K562 (cell line): ENCODE measurements around the gene PDE4D. TPM values are rescaled to one million over a fixed set of nuclear protein-coding genes. Genes with fewer than 3 reads are reported as not detected.

Experiments
- COPS2 ChIP-seq: fragments of 450-650 bp; conservative IDR thresholded peaks from 2 replicates; pipeline ENCODE4 v1.6.1; 2016; ENCODE audit warnings: mild to moderate bottlenecking, moderate library complexity
- FOXJ2 ChIP-seq: fragments of 200-800 bp; sonication (Bioruptor generic); IDR thresholded peaks from 2 replicates; pipeline ENCODE4 v1.6.1; 2016; ENCODE audit warnings: missing genetic modification characterization, missing compliant biosample characterization
- FOXK2 ChIP-seq, 2 experiments: fragments of 450-650 bp; IDR thresholded peaks in 1 of 2; conservative IDR thresholded peaks in 1 of 2; 2 replicates each; pipeline ENCODE4 v1.6.1; 2016; ENCODE audit warnings: low read depth in 2 of 2, mild to moderate bottlenecking in 1 of 2
- PML ChIP-seq: IDR thresholded peaks from 2 replicates; pipeline ENCODE4 v1.6.1; 2012; ENCODE audit warnings: low read length, inconsistent platforms
- SMC3 ChIP-seq: conservative IDR thresholded peaks from 2 replicates; pipeline ENCODE4 v1.6.1; 2011; ENCODE audit warnings: low read depth, low read length, improper control_type of control experiment; ENCODE audit not compliant: insufficient read depth
- ZNF274 ChIP-seq: IDR thresholded peaks from 2 replicates; pipeline ENCODE4 v1.6.1; 2011; ENCODE audit warnings: low read depth, mild to moderate bottlenecking, low read length, moderate library complexity, borderline replicate concordance
- ZNF384 ChIP-seq: IDR thresholded peaks from 2 replicates; pipeline ENCODE4 v1.6.1; 2012; ENCODE audit warnings: low read depth, low read length, improper control_type of control experiment
- ZNF76 ChIP-seq: fragments of 250-450 bp; sonication (Bioruptor Pico); IDR thresholded peaks from 2 replicates; pipeline ENCODE4 v1.4.0; 2020; ENCODE audit warnings: mild to moderate bottlenecking, moderate library complexity, borderline replicate concordance
- polyA plus RNA-seq, 8 experiments: library from polyadenylated mRNA; depleted of rRNA in 4 of 8; stranded (reverse) in 5 of 8; unstranded in 3 of 8; fragments of >200 nt; fragmentation: Nextera tagmentation in 2 of 8; fragmentation: Illumina TruSeq in 1 of 8; extraction: Ambion mirVana in 2 of 8; extraction: Trizol in 1 of 8; gene quantifications; 2 replicates each; pipeline versions ENCODE4 v1.2.1 to v1.2.3, GENCODE V29; 2011 to 2014; ENCODE audit warnings: inconsistent platforms in 1 of 8, missing spikeins in 1 of 8
- total RNA-seq, 7 experiments: library from RNA; depleted of rRNA in 6 of 7; stranded (reverse); fragments of >200 nt in 6 of 7; fragmentation: Illumina TruSeq in 2 of 7; extraction: Trizol in 2 of 7; gene quantifications; 2 replicates each; pipeline versions ENCODE4 v1.2.1 to v1.2.3, GENCODE V29; 2011 to 2021; ENCODE audit warnings: low replicate concordance in 1 of 7
- TF ChIP-seq, protein P1 (sequence below), 2 experiments: fragments of 450-650 bp in 1 of 2; sonication (generic) in 1 of 2; formaldehyde crosslinking in 1 of 2; IDR thresholded peaks; 2 replicates each; pipeline versions ENCODE4 v1.7.1 to v1.9.0; 2016 to 2022; ENCODE audit warnings: inconsistent platforms in 1 of 2, mild to moderate bottlenecking in 1 of 2, missing genetic modification reagents in 1 of 2
- TF ChIP-seq, protein P2 (sequence below): fragments of 250-450 bp; sonication (Bioruptor Pico); IDR thresholded peaks from 2 replicates; pipeline ENCODE4 v1.6.1; 2021; ENCODE audit warnings: mild to moderate bottlenecking
- TF ChIP-seq, protein P3 (sequence below): fragments of 450-650 bp; IDR thresholded peaks from 2 replicates; pipeline ENCODE4 v1.6.1; 2016; ENCODE audit warnings: mild to moderate bottlenecking
- TF ChIP-seq, protein P4 (sequence below), 3 experiments: IDR thresholded peaks in 2 of 3; conservative IDR thresholded peaks in 1 of 3; 2 replicates each; pipeline ENCODE4 v1.5.1; 2011 to 2012; ENCODE audit warnings: low read length in 3 of 3, mild to moderate bottlenecking in 3 of 3, control low read depth in 2 of 3, improper control_type of control experiment in 1 of 3, inconsistent platforms in 1 of 3, low read depth in 1 of 3, mixed read lengths in 1 of 3, moderate library complexity in 1 of 3; ENCODE audit not compliant: insufficient read depth in 2 of 3

The PDE4D gene
- total and polyA plus RNA-seq, 9 of the 15 experiments (the other 6 are each of a cell fraction or from before 2014, with no cell fraction given), result 0.04 to 0.46 (median 0.13) TPM

DNA sequence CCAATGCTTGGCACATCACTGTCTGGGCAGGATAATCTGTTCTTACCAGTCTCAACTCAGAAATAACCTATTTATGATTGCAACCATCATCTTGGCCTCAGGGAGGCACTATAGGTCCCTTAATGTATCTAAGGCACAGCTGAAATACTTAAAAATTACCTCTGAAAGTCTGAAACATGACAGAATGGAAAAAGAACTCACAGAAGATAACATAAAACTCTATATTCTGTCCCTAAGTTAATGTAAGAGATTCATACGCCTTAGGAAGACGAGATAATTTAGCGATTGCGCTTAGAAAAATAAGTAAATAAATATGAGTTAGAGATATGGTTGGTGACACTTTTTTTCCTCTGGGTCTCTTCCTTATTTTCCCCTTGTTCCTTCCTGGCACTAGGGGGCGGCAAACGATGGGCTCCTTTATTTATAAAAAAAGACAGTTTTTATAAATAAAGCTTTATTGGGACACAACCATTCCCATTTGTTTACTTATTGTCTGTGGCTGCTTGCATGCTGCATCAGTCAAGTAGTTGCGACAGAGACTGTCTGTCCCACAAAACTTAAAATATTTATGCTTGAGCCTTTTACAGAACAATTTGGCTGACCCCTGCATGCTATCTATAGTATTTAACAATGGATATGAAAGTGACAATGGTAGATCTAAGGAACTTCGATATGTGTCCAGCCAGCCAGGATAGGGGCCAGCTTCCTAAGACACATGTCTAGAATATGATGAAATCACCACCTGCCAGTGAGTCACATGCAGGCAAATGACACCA lies 79.6 kb downstream of the PDE4D start (continued):
- TF ChIP-seq, protein P1, sequence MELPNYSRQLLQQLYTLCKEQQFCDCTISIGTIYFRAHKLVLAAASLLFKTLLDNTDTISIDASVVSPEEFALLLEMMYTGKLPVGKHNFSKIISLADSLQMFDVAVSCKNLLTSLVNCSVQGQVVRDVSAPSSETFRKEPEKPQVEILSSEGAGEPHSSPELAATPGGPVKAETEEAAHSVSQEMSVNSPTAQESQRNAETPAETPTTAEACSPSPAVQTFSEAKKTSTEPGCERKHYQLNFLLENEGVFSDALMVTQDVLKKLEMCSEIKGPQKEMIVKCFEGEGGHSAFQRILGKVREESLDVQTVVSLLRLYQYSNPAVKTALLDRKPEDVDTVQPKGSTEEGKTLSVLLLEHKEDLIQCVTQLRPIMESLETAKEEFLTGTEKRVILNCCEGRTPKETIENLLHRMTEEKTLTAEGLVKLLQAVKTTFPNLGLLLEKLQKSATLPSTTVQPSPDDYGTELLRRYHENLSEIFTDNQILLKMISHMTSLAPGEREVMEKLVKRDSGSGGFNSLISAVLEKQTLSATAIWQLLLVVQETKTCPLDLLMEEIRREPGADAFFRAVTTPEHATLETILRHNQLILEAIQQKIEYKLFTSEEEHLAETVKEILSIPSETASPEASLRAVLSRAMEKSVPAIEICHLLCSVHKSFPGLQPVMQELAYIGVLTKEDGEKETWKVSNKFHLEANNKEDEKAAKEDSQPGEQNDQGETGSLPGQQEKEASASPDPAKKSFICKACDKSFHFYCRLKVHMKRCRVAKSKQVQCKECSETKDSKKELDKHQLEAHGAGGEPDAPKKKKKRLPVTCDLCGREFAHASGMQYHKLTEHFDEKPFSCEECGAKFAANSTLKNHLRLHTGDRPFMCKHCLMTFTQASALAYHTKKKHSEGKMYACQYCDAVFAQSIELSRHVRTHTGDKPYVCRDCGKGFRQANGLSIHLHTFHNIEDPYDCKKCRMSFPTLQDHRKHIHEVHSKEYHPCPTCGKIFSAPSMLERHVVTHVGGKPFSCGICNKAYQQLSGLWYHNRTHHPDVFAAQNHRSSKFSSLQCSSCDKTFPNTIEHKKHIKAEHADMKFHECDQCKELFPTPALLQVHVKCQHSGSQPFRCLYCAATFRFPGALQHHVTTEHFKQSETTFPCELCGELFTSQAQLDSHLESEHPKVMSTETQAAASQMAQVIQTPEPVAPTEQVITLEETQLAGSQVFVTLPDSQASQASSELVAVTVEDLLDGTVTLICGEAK (IDR thresholded peaks at IDR 0.05), result peak; percentile 98
- TF ChIP-seq, protein P1 (CRISPR knock-in tag; IDR thresholded peaks at IDR 0.05), result peak; percentile 94
- TF ChIP-seq COPS2, result no peak
- peak; percentile 94 for TF ChIP-seq ZNF384
- TF ChIP-seq, protein P2, sequence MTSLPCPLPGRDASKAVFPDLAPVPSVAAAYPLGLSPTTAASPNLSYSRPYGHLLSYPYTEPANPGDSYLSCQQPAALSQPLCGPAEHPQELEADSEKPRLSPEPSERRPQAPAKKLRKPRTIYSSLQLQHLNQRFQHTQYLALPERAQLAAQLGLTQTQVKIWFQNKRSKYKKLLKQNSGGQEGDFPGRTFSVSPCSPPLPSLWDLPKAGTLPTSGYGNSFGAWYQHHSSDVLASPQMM, result no peak
- TF ChIP-seq FOXK2 (conservative IDR thresholded peaks at IDR 0.05 in 1 of 2, IDR thresholded peaks at IDR 0.05 in 1 of 2; ENCODE audit: low read depth in 2 of 2), result 0 out of 4 replicates have a peak, but pooled peaks have one; percentile 20 to 52
- TF ChIP-seq FOXJ2 (tag), result 0 out of 2 replicates have a peak, but pooled peaks have one; percentile 52
- TF ChIP-seq PML, result no peak
- TF ChIP-seq SMC3, result 0 out of 2 replicates have a peak, but pooled peaks have one; percentile 21
- TF ChIP-seq, protein P3, sequence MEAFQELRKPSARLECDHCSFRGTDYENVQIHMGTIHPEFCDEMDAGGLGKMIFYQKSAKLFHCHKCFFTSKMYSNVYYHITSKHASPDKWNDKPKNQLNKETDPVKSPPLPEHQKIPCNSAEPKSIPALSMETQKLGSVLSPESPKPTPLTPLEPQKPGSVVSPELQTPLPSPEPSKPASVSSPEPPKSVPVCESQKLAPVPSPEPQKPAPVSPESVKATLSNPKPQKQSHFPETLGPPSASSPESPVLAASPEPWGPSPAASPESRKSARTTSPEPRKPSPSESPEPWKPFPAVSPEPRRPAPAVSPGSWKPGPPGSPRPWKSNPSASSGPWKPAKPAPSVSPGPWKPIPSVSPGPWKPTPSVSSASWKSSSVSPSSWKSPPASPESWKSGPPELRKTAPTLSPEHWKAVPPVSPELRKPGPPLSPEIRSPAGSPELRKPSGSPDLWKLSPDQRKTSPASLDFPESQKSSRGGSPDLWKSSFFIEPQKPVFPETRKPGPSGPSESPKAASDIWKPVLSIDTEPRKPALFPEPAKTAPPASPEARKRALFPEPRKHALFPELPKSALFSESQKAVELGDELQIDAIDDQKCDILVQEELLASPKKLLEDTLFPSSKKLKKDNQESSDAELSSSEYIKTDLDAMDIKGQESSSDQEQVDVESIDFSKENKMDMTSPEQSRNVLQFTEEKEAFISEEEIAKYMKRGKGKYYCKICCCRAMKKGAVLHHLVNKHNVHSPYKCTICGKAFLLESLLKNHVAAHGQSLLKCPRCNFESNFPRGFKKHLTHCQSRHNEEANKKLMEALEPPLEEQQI, result no peak
- no peak for TF ChIP-seq ZNF76 (CRISPR knock-in tag)
- TF ChIP-seq, protein P4, sequence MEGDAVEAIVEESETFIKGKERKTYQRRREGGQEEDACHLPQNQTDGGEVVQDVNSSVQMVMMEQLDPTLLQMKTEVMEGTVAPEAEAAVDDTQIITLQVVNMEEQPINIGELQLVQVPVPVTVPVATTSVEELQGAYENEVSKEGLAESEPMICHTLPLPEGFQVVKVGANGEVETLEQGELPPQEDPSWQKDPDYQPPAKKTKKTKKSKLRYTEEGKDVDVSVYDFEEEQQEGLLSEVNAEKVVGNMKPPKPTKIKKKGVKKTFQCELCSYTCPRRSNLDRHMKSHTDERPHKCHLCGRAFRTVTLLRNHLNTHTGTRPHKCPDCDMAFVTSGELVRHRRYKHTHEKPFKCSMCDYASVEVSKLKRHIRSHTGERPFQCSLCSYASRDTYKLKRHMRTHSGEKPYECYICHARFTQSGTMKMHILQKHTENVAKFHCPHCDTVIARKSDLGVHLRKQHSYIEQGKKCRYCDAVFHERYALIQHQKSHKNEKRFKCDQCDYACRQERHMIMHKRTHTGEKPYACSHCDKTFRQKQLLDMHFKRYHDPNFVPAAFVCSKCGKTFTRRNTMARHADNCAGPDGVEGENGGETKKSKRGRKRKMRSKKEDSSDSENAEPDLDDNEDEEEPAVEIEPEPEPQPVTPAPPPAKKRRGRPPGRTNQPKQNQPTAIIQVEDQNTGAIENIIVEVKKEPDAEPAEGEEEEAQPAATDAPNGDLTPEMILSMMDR (IDR thresholded peaks at IDR 0.05 in 2 of 3, conservative IDR thresholded peaks at IDR 0.05 in 1 of 3; ENCODE audit: insufficient read depth in 2 of 3, low read depth in 1 of 3, low read length in 3 of 3), result peak; percentile 41 to 67 (median 61); a peak in 4 of 6 replicates
- TF ChIP-seq ZNF274, result no peak
